PC-3 (cell line): ENCODE results near the gene PRKCSH. TPM values are rescaled to one million over a fixed set of nuclear protein-coding genes. Genes with fewer than 3 reads are reported as not detected.

ENCODE experiments used
- ATAC-seq: fragments of 200-7000 bp; cut with Tn5 transposase; 2 replicates; pipeline ENCODE4 v1.9.1; 2020; ENCODE audit warnings: mild to moderate bottlenecking, moderate library complexity
- Bru-seq: library from RNA; stranded (reverse); fragments of 400-500 nt; gene quantifications from one replicate; lab custom pipeline; 2021; lab: Mats Ljungman, UMichigan
- BruChase-seq, 2 experiments: library from RNA; stranded (reverse); fragments of 400-500 nt; gene quantifications; one replicate each; lab custom pipeline; 2021; lab: Mats Ljungman, UMichigan
- BruUV-seq: library from RNA; stranded (reverse); fragments of 400-500 nt; replicated peaks from 2 replicates; lab custom pipeline; 2021; lab: Mats Ljungman, UMichigan
- CTCF ChIA-PET: fragments of 300-600 bp; sonication (Branson Sonifier 250); formaldehyde crosslinking; loops from one replicate; lab custom pipeline; 2022; ENCODE audit warnings: antibody characterized with exemption; lab: Charles Lee
- POLR2A ChIA-PET: fragments of 300-600 bp; sonication (Branson Sonifier 250); formaldehyde crosslinking; loops from one replicate; lab custom pipeline; 2022; ENCODE audit warnings: antibody characterized with exemption; ENCODE audit not compliant: unreplicated experiment; lab: Charles Lee
- DNase-seq: peaks from one replicate; pipeline ENCODE4 v3.0.0-alpha.2; 2015
- H2AFZ ChIP-seq: fragments of 300-600 bp; sonication (generic); 2 replicates; pipeline ENCODE4 v1.6.0; 2016; ENCODE audit warnings: antibody characterized with exemption, low read length
- H3F3A ChIP-seq: fragments of 300-600 bp; sonication (generic); one replicate; pipeline ENCODE4 v1.6.0; 2017; ENCODE audit warnings: antibody characterized with exemption, low read length, control low read depth, mild to moderate bottlenecking; ENCODE audit not compliant: unreplicated experiment
- H3K27ac ChIP-seq: fragments of 300-600 bp; sonication (generic); 2 replicates; pipeline ENCODE4 v1.5.1; 2016; ENCODE audit warnings: mild to moderate bottlenecking, low read length
- H3K27me3 ChIP-seq: fragments of 300-600 bp; sonication (generic); 2 replicates; pipeline ENCODE4 v1.6.1; 2016; ENCODE audit warnings: low read length, mixed read lengths
- H3K36me3 ChIP-seq: fragments of 300-600 bp; sonication (generic); 2 replicates; pipeline ENCODE4 v1.6.1; 2016; ENCODE audit warnings: low read depth, mixed run types, low read length, mixed read lengths
- H3K4me1 ChIP-seq: fragments of 300-600 bp; sonication (generic); 2 replicates; pipeline ENCODE4 v1.5.1; 2016; ENCODE audit warnings: low read length; ENCODE audit not compliant: insufficient read depth
- H3K4me2 ChIP-seq: fragments of 300-600 bp; sonication (generic); 2 replicates; pipeline ENCODE4 v1.6.0; 2016; ENCODE audit warnings: low read length
- H3K4me3 ChIP-seq: fragments of 300-600 bp; sonication (generic); 2 replicates; pipeline ENCODE4 v1.5.1; 2016; ENCODE audit warnings: mild to moderate bottlenecking, low read length, mixed read lengths
- H3K79me2 ChIP-seq: fragments of 300-600 bp; sonication (generic); 2 replicates; pipeline ENCODE4 v1.6.1; 2017; ENCODE audit warnings: low read length, mixed read lengths
- H3K9ac ChIP-seq: fragments of 300-600 bp; sonication (generic); 2 replicates; pipeline ENCODE4 v1.6.0; 2016; ENCODE audit warnings: mild to moderate bottlenecking, low read length
- H3K9me2 ChIP-seq: fragments of 300-600 bp; sonication (generic); replicated peaks from 2 replicates; pipeline ENCODE4 v1.6.1; 2016; ENCODE audit warnings: mixed run types, low read length, mixed read lengths
- H3K9me3 ChIP-seq: fragments of 300-600 bp; sonication (generic); 2 replicates; pipeline ENCODE4 v1.6.1; 2016; ENCODE audit warnings: low read length, mixed read lengths
- H4K20me1 ChIP-seq: fragments of 300-600 bp; sonication (generic); 2 replicates; pipeline ENCODE4 v1.6.1; 2016; ENCODE audit warnings: low read length, mixed read lengths
- EZH2 ChIP-seq: fragments of 300-600 bp; sonication (generic); IDR thresholded peaks from one replicate; pipeline ENCODE4 v1.6.1; 2017; ENCODE audit warnings: antibody characterized with exemption, mild to moderate bottlenecking, low read length; ENCODE audit not compliant: unreplicated experiment
- EZH2phosphoT487 ChIP-seq: fragments of 300-600 bp; sonication (generic); IDR thresholded peaks from 2 replicates; pipeline ENCODE4 v1.6.1; 2018; ENCODE audit warnings: mild to moderate bottlenecking, antibody characterized with exemption, low read length, borderline replicate concordance
- intact Hi-C: fragments of 100-400 bp; cut with micrococcal nuclease; formaldehyde crosslinking; loops from 2 replicates; pipeline ENCODE4 v1.9.0; 2023
- long read RNA-seq: library from polyadenylated mRNA; unstranded; transcript quantifications from one replicate; pipeline ENCODE4 v2.0.0, GENCODE V29; 2021; ENCODE audit not compliant: unreplicated experiment
- total RNA-seq: library from RNA; depleted of rRNA; stranded (reverse); fragments of >200 nt; gene quantifications from 2 replicates; pipeline ENCODE4 v1.2.3, GENCODE V29; 2014; rRNA removed
- TF ChIP-seq, protein P1 (sequence below): fragments of 300-600 bp; sonication (generic); conservative IDR thresholded peaks from 2 replicates; pipeline ENCODE4 v1.5.1; 2017; ENCODE audit warnings: antibody characterized with exemption, low read depth, mild to moderate bottlenecking, low read length

PRKCSH gene, protein sequence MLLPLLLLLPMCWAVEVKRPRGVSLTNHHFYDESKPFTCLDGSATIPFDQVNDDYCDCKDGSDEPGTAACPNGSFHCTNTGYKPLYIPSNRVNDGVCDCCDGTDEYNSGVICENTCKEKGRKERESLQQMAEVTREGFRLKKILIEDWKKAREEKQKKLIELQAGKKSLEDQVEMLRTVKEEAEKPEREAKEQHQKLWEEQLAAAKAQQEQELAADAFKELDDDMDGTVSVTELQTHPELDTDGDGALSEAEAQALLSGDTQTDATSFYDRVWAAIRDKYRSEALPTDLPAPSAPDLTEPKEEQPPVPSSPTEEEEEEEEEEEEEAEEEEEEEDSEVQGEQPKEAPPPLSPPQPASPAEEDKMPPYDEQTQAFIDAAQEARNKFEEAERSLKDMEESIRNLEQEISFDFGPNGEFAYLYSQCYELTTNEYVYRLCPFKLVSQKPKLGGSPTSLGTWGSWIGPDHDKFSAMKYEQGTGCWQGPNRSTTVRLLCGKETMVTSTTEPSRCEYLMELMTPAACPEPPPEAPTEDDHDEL
- total RNA-seq (222 and 266 TPM in 2 replicates), Bru-seq, nascent RNA (percentile 85 among the genes with signal in this experiment), BruChase-seq, experiment 1, labeled RNA remaining after a 6-hour chase (percentile 94 among the genes with signal in this experiment), BruChase-seq, experiment 2, labeled RNA remaining after a 2-hour chase (percentile 88 among the genes with signal in this experiment)
- long read RNA-seq, partial matches to known transcripts: 105 of 299 reads
- long read RNA-seq, other reads (novel, unspliced or antisense): 187 of 299 reads

DNA sequence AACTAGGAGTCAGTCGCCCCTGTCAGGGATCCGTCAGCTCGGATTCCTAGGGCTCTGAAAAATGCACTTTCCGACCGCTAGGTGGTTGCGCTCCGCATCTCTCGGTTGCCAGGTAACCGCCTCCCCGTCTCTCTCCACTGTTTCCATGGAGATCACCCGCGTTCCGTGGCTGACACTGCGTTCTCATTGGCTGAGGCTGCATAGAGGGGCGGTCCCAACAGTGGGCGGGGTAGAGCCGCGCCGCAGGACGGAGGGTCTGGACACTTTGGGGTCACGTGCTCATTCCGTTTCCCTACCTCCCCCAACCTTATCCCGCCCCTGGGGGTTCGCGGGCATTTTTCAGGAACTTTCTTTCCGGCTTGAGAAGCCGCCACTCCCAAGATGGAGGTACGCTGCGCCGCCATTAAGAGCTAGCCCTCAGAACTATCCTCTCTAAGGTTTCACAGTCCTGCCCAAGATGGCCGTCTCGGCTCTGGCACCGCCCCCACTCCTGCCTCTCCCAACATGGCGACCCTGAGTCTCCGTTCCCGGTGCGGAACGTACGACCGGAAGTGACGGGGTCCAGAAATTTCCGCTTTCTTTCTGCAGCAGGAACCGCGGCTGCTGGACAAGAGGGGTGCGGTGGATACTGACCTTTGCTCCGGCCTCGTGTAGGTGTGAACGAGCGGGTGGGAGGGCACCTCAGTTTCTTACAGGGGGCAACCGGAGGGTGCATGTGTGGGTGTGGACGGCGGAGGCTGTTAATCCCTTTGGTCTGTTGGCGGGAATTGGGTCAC lies at the start of gene PRKCSH, which contains the start of gene ODAD3:
Gene PRKCSH (plus strand): TSS at position 579 of the 776 bp plus-strand sequence. CDS start 483 bp downstream, outside the sequence.
Gene ODAD3 (minus strand): TSS at position 65 of the 776 bp plus-strand sequence. CDS start 105 bp downstream, outside the sequence.
- intact Hi-C loops: loop anchor here (1.0 to 5.0 kb wide), 4 partner anchors 54 to 143 kb away; partner anchors contain the start of genes RAB3D and ZNF653
- peak within 1 kb of the TSS; percentile 98 for H2AFZ ChIP-seq
- POLR2A ChIA-PET: interaction anchor here (0.5 to 0.9 kb wide), 5 partner anchors 58 to 1358 kb away, joined by 3 to 6 read pairs (median 5); partner anchors contain the start of gene ECSIT
- DNase-seq: peak; percentile 100
- H3K9ac ChIP-seq: peak within 1 kb of the TSS; percentile 88
- no peaks in the 10 kb centered on the region for H3K9me2 ChIP-seq
- H3K36me3 ChIP-seq: peaks cover 10% of the 10 kb centered on the region
- peaks cover 13% of the 10 kb centered on the region for H3K4me1 ChIP-seq
- H3K9me3 ChIP-seq: no peaks in the 10 kb centered on the region
- H3K27me3 ChIP-seq: no peaks in the 10 kb centered on the region
- H4K20me1 ChIP-seq: no peaks in the 10 kb centered on the region
- BruUV-seq: no TSS peak
- H3K4me3 ChIP-seq: peak within 1 kb of the TSS; percentile 87
- peak within 1 kb of the TSS; percentile 23 for H3K27ac ChIP-seq
- CTCF ChIA-PET: interaction anchor here (0.5 to 1.4 kb wide), 11 partner anchors 14 to 340 kb away, joined by 3 to 29 read pairs (median 6); partner anchors contain the start of genes ECSIT and RGL3
- no peaks in the 10 kb centered on the region for H3F3A ChIP-seq
- peak; percentile 93 for ATAC-seq
- peak within 1 kb of the TSS; percentile 94 for H3K4me2 ChIP-seq
- TF ChIP-seq EZH2 (no peak), EZH2phosphoT487 (no peak)
- TF ChIP-seq, protein P1, sequence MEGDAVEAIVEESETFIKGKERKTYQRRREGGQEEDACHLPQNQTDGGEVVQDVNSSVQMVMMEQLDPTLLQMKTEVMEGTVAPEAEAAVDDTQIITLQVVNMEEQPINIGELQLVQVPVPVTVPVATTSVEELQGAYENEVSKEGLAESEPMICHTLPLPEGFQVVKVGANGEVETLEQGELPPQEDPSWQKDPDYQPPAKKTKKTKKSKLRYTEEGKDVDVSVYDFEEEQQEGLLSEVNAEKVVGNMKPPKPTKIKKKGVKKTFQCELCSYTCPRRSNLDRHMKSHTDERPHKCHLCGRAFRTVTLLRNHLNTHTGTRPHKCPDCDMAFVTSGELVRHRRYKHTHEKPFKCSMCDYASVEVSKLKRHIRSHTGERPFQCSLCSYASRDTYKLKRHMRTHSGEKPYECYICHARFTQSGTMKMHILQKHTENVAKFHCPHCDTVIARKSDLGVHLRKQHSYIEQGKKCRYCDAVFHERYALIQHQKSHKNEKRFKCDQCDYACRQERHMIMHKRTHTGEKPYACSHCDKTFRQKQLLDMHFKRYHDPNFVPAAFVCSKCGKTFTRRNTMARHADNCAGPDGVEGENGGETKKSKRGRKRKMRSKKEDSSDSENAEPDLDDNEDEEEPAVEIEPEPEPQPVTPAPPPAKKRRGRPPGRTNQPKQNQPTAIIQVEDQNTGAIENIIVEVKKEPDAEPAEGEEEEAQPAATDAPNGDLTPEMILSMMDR: peak; percentile 88
- H3K79me2 ChIP-seq: peaks cover 27% of the 10 kb centered on the region

DNA sequence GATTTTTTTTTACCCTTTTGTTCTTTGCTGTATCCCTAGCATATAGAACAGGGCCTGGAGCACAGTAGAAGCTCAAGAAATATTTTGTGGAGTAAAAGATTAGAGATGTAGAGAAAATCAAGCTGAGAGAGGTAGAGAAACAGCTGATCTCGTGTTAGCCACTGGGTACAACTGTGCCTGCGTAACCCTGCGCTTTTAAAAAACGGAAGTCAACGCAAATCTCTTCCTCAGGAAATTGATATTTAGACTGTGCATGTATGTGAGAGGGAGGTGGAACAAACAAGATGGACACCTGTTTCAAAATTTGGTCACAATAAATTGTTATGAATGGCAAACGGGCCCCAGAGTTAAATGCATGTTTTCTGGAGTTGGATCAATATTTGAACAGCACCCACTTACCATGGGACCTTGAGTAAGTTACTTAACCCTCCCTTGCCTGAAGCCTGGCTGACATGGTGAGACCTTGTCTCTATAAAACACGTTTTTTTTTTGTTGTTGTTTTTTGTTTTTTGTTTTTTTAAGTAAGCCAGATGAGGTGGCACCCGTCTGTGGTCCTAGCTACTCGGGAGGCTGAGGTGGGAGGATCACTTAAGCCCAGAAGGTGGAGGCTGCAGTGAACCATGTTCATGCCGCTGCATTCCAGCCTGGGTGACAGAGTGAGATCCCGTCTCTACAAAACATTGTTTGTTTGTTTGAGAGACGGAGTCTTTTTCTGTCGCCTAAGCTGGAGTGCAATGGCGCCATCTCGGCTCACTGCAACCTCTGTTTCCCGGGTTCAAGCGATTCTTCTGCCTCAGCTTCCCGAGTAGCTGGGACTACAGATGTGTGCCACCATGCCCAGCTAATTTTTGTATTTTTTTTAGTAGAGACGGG lies 48.0 kb upstream of the PRKCSH start:
- POLR2A ChIA-PET: no interaction called here
- no TSS peak for BruUV-seq
- intact Hi-C loops: no loop called here
- Histone ChIP-seq H4K20me1 (no peaks in the 10 kb centered on the region), H2AFZ (no peak overlapping the region), H3K27me3 (no peaks in the 10 kb centered on the region), H3K9me3 (no peaks in the 10 kb centered on the region), H3K4me3 (no peak overlapping the region), H3K9ac (no peak overlapping the region), H3F3A (no peaks in the 10 kb centered on the region), H3K79me2 (no peaks in the 10 kb centered on the region), H3K4me2 (no peak overlapping the region), H3K27ac (no peak overlapping the region), H3K36me3 (no peaks in the 10 kb centered on the region), H3K4me1 (peaks cover 16% of the 10 kb centered on the region), H3K9me2 (no peaks in the 10 kb centered on the region)
- no peak for ATAC-seq
- TF ChIP-seq EZH2phosphoT487 (no peak), EZH2 (no peak)
- TF ChIP-seq, protein P1: no peak
- CTCF ChIA-PET: no interaction called here
- DNase-seq: no peak
